Measurements from ENCODE around the gene TIGAR. TPM values are rescaled to one million over a fixed set of nuclear protein-coding genes. Genes with fewer than 3 reads are reported as not detected.

The TIGAR gene
- total and polyA plus RNA-seq, 2 of the 8 experiments (the other 6 are each of a cell fraction or from before 2014, with no cell fraction given): 3.8 to 26.4 TPM

DNA sequence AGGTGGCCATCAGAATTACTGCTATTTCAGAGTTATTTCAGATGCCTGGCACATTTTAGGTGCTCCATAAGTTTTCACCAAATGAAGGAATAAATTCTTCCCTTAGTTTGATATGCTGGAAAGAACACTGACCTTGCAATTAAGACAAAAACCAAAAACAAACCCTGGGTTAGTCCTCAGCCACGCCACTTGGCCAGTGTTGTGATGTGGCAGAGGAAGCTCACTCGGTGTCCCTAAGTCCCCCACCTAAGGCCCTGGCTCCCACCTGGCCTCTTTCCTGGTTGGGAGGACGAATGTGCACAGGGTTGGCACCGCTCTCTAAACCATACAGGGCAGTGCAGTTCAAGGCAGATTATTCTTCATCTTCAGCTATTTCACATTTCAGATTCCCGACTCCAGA is 72.2 kb downstream of the TIGAR start:
- DNase-seq (ENCODE audit: low read depth in 1 of 2, low spot score in 2 of 2) (no peak), FAIRE-seq (no peak)
- Histone ChIP-seq H3K23me2 (ENCODE audit: low read depth, low read length) (no peaks in the 10 kb centered on the region), H4K8ac (ENCODE audit: extremely low read depth, insufficient read depth, low read length) (no peak overlapping the region), H4K91ac (replicated peaks; ENCODE audit: insufficient read length, low read length) (no peak overlapping the region), H2AFZ (ENCODE audit: low read length) (no peak overlapping the region), H3K4ac (replicated peaks; ENCODE audit: insufficient read length, low read depth, low read length) (no peak overlapping the region), H3K36me3 (ENCODE audit: control insufficient read depth in 2 of 4, insufficient read depth in 4 of 4, low read length in 3 of 4) (no peaks in the 10 kb centered on the region), H3K9ac (replicated peaks in 1 of 4; ENCODE audit: extremely low read depth in 1 of 4, low read depth in 3 of 4, low read length in 3 of 4) (no peak overlapping the region), H2BK5ac (ENCODE audit: low read depth, low read length) (no peak overlapping the region), H2BK120ac (replicated peaks; ENCODE audit: low read depth, low read length) (no peak overlapping the region), H3K27me3 (replicated peaks in 1 of 4; ENCODE audit: control insufficient read depth in 3 of 4, extremely low read depth in 1 of 4, insufficient read depth in 3 of 4, low read length in 3 of 4) (peaks cover 0 to 1% (median 0%) of the 10 kb centered on the region in 4 experiments; a peak in 1 of 7 replicates), H3K4me3 (ENCODE audit: extremely low read depth in 1 of 4, insufficient read depth in 2 of 4, low read depth in 3 of 4, low read length in 4 of 4) (no peak overlapping the region), H3K79me2 (ENCODE audit: control insufficient read depth in 1 of 2, insufficient read depth in 2 of 2, low read length in 2 of 2) (no peaks in the 10 kb centered on the region), H3K14ac (ENCODE audit: insufficient read length) (no peak overlapping the region), H3K9me3 (ENCODE audit: insufficient read depth in 2 of 2, low read depth in 1 of 2, low read length in 1 of 2) (no peaks in the 10 kb centered on the region), H2BK12ac (ENCODE audit: low read depth, low read length) (no peak overlapping the region), H3K27ac (ENCODE audit: low read depth, low read length) (no peak overlapping the region), H4K5ac (ENCODE audit: insufficient read length, low read depth, low read length) (no peak overlapping the region), H3K4me1 (replicated peaks in 1 of 4; ENCODE audit: control insufficient read depth in 3 of 4, insufficient read depth in 4 of 4, low read length in 3 of 4) (no peaks in the 10 kb centered on the region), H3K56ac (replicated peaks; ENCODE audit: insufficient read length, low read depth, low read length) (no peak overlapping the region), H3K23ac (ENCODE audit: insufficient read length) (no peak overlapping the region), H3K4me2 (ENCODE audit: insufficient read depth in 1 of 2, low read depth in 2 of 2, low read length in 2 of 2) (no peak overlapping the region), H2AK5ac (ENCODE audit: low read depth, low read length) (no peak overlapping the region), H2BK15ac (ENCODE audit: low read length) (no peak overlapping the region), H2BK20ac (ENCODE audit: low read length) (no peak overlapping the region), H3K79me1 (ENCODE audit: low read depth, low read length) (no peaks in the 10 kb centered on the region), H4K20me1 (replicated peaks in 1 of 2; ENCODE audit: control insufficient read depth in 1 of 2, insufficient read depth in 2 of 2, low read length in 2 of 2) (no peaks in the 10 kb centered on the region), H3K18ac (ENCODE audit: extremely low read depth, low read length) (no peak overlapping the region)
- ChIA-PET CTCF (ENCODE audit: partially characterized antibody) (interaction anchor here (1.6 to 1.7 kb wide), 2 partner anchors 10 to 12 kb away, joined by 3 to 9 read pairs; no protein-coding TSS in a partner anchor), POLR2A (ENCODE audit: partially characterized antibody) (no interaction called here)
- WGBS, 2 experiments (ENCODE audit: extremely low coverage in 1 of 2, insufficient coverage in 1 of 2, insufficient read length in 1 of 2, insufficient replicate concordance in 2 of 2, low coverage in 1 of 2, low lambda C conversion rate in 2 of 2, missing lambda C conversion rate in 1 of 2): 89% methylated on average over 5 of the region's 5 CpGs; no CpG with 5 or more reads in 1 of the 2 experiments
- TF ChIP-seq CBX5 (IDR thresholded peaks at IDR 0.05; ENCODE audit: low read depth, low read length) (no peak), POLR2A (IDR thresholded peaks at IDR 0.05; ENCODE audit: control extremely low read depth in 1 of 2, low read depth in 2 of 2, low read length in 2 of 2) (no peak), SUZ12 (IDR thresholded peaks at IDR 0.05; ENCODE audit: low read length) (no peak), SIX5 (IDR thresholded peaks at IDR 0.05; ENCODE audit: low read depth, low read length) (no peak), RBBP5 (IDR thresholded peaks at IDR 0.05; ENCODE audit: borderline replicate concordance, low read depth, low read length) (no peak), JUN (IDR thresholded peaks at IDR 0.05; ENCODE audit: low read depth, low read length) (no peak), NANOG (IDR thresholded peaks at IDR 0.05; ENCODE audit: insufficient read depth, low read depth, low read length, poor library complexity, severe bottlenecking) (no peak), CBX8 (IDR thresholded peaks at IDR 0.05; ENCODE audit: borderline replicate concordance, low read depth, low read length) (no peak), GABPA (IDR thresholded peaks at IDR 0.05; ENCODE audit: borderline replicate concordance, insufficient read depth, low read length) (no peak)
- TF ChIP-seq, protein P1, sequence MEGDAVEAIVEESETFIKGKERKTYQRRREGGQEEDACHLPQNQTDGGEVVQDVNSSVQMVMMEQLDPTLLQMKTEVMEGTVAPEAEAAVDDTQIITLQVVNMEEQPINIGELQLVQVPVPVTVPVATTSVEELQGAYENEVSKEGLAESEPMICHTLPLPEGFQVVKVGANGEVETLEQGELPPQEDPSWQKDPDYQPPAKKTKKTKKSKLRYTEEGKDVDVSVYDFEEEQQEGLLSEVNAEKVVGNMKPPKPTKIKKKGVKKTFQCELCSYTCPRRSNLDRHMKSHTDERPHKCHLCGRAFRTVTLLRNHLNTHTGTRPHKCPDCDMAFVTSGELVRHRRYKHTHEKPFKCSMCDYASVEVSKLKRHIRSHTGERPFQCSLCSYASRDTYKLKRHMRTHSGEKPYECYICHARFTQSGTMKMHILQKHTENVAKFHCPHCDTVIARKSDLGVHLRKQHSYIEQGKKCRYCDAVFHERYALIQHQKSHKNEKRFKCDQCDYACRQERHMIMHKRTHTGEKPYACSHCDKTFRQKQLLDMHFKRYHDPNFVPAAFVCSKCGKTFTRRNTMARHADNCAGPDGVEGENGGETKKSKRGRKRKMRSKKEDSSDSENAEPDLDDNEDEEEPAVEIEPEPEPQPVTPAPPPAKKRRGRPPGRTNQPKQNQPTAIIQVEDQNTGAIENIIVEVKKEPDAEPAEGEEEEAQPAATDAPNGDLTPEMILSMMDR (IDR thresholded peaks at IDR 0.05; ENCODE audit: control extremely low read depth in 1 of 3, insufficient read depth in 1 of 3, low read depth in 1 of 3, low read length in 3 of 3): no peak
- TF ChIP-seq, protein P2, sequence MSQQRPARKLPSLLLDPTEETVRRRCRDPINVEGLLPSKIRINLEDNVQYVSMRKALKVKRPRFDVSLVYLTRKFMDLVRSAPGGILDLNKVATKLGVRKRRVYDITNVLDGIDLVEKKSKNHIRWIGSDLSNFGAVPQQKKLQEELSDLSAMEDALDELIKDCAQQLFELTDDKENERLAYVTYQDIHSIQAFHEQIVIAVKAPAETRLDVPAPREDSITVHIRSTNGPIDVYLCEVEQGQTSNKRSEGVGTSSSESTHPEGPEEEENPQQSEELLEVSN (IDR thresholded peaks at IDR 0.05): no peak
